Middle frontal gyrus (tissue), 1 donor: ENCODE data around the gene GLRX3.
"Not testable (repeated sequence)": the region's sequence is repeated elsewhere in the genome, so short reads cannot be mapped to it uniquely, and the experiment has no call there.

Source experiments
- DNase-seq: peaks from one replicate; pipeline ENCODE4 v3.0.0-alpha.2; 2015; ENCODE audit warnings: low spot score; ENCODE audit errors: extremely low spot score

The GLRX3 gene

DNA sequence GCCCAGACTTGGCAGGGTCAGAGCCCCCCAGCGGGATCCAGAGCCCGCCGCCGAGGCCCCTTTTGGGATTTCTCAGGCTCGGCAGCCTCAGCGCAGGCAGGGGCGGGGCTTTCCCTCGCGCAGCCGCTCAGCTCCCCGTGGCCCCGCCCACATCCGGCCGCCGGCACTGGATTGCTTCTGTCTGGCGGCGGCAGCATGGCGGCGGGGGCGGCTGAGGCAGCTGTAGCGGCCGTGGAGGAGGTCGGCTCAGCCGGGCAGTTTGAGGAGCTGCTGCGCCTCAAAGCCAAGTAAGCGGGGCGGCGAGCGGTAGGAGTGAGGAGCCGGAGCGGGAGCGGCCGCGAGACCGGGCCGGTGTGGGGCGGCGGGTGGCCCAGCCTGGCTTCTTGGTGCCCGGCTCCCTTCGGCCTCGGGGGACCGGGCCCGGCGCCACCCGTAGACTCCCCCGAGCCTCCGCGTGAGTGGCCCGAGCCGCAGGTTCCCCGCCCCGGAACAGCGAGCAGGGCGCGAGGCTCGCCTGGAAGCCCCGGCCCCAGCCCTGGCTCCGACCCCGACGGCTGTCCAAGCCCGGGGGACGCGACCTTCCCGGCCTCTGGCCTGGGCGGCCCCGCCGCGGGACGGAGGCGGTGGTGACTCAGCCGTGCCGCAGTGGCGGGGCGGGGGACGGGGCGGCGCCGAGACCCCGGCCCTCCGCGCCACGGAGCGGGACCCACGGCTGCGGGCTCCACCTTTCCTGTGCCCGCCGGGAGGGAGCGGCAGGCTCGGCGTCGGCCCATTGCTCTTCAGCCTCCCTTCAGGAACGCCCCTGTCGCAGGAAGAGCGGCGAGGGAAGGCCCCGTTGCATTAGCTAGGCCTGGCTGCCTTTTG, at the start of gene GLRX3:
TSS of gene GLRX3 (plus strand) at position 166 of the 864 bp plus-strand sequence. CDS start at position 196, 30 bp downstream.
- peak; percentile 81 for DNase-seq

DNA sequence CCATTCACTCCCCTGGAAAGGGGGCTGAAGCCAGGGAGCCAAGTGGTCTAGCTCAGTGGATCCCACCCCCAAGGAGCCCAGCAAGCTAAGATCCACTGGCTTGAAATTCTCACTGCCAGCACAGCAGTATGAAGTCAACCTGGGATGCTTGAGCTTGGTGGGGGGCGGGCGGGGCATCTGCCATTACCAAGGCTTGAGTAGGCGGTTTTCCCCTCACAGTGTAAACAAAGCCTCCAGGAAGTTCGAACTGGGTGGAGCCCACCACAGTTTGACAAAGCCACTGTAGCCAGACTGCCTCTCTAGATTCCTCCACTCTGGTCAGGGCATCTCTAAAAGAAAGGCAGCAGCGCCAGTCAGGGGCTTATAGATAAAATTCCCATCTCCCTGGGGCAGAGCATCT, 45.6 kb upstream of the GLRX3 start:
- not testable (repeated sequence) for DNase-seq

- no peak for DNase-seq
Observed at GRCh38 chr10:130099344-130099743, 36.8 kb upstream of the GLRX3 start.

DNA sequence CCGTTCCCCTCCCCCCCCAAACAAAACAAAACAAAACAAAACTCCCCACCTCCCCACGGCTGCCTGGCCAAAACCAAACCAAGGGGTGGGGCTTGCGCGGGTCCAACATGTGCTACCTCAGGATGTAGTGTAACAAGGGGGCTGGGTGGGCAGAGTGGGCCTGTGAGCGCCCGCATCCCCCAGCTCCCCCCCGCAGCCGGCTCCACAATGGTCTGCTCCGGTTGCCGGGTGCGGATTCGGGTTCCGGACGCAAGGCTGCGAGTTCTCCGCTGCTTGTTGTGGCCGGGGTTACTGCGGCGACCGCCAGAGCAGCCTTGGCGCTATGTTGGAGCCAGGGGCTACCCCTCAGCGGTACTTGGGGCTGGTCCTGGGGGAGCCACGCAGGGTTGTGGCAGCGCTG, 30.5 kb upstream of the GLRX3 start:
- DNase-seq, result no peak

DNA sequence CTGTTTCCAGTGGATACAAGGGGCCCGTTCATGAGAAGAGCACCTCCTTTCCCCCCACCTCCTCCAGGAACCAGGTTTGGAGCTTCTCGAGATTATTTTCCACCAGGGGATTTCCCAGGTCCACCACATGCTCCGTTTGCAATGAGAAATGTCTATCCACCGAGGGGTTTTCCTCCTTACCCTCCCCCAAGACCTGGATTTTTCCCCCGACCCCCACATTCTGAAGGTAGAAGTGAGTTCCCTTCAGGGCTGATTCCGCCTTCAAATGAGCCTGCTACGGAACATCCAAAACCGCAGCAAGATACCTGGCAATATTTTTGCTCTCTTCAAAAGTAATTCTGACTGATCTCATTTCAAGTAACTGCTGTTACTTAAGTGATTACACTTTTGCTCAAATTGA, 28.0 kb upstream of the GLRX3 start:
- DNase-seq, result not testable (repeated sequence)

DNA sequence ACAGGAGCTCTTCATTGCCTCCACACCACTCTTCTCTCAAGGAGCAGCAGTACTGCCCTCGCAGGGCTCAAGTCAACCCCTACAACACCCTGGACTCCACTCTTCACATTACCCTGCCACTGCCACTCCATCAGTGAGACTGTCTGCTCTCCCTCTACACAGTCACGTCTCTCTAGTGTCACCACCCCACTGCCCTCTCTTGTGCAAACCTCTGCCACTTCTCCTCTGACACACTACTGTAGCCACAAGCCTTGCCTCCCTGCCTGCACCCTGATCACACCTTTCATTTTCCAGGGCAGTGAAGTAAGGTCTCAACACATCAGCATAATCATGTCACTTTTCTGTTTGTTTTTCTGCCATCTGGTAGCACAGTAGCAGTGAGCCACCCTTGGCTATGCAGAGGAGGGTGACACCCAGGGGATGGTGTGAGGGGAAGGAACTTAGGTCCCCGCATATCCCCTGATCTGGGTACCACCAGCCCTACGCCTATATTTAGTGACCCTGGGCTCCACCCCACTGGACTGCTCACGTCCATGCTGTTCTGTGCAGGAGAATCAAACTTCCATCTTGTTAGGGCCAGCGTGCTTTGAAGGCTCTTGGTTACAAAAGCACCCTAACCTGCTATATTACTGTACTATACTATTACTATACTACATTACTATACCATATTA, 27.1 kb upstream of the GLRX3 start:
- DNase-seq, result no peak

DNA sequence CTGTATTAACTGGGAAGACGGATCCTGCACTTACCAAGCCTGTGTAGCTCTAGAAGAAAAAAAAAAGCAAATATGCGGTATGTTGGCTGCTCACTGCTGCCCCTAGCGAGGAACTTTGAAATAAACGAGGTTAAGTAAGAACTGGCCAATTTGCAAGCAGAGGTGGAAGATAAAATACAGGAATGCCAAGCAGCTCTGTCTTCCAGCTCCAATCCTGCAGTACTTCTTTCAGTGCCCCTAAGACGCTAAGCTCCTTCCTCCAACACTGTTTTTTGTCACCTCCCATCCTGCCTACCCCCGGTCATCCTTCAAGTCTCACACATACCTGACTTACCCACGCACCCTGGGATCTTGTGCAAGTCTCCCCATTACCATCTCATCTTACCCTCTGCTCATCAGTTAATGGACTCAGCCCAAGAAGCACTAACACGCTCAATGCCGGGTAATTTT, 26.4 kb upstream of the GLRX3 start:
- DNase-seq, result peak; percentile 79

- DNase-seq, result peak; percentile 94
Observed at GRCh38 chr10:130110246-130111112, 25.7 kb upstream of the GLRX3 start, which contains the start of gene C10orf143. C10orf143 (minus strand) TSS chr10:130110830; CDS start chr10:130110772, 58 bp downstream.

DNA sequence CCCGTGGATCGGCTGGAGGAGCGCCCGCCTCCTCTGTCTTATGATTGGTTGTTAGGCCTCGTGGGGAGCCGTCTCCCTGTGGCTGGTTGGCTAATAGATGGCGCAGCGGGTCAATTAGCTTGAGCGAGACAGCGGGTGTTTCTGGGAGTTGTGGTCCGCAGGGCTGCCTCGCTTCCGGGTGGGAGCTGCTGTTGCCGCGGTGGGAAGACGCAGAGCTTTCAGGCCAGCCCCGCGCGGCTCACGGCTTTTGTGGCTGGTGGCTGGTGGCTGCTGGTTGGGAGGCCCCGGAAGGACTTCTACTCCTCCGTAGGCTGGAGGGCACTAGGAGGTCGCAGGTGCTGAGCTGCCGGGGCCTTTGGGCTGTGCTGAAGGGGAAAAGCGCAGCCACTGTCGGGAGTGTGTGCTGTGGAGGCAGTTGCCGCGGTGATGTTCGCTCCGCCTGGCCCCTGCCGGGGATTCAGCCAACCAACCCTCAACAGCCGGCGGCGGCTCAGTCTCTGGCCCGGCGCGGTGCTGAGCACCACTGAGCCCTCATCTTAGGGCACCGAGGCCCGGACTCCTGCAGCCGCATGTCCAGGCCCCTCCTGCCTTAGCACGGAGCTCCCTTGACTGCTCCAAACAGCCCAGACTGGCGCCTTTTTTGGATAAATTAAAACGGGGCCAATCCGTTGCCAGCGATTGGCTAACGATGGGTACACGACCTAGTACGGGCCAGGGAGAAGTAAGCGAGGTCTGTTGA, 24.9 kb upstream of the GLRX3 start:
- peak; percentile 94 for DNase-seq

- no peak for DNase-seq
Observed at GRCh38 chr10:130111852-130112180, 24.4 kb upstream of the GLRX3 start.

- DNase-seq, result no peak
Observed at GRCh38 chr10:130112821-130113220, 23.4 kb upstream of the GLRX3 start.

GRCh38 chr10:130116942-130117341, 19.2 kb upstream of the GLRX3 start:
- not testable (repeated sequence) for DNase-seq

DNA sequence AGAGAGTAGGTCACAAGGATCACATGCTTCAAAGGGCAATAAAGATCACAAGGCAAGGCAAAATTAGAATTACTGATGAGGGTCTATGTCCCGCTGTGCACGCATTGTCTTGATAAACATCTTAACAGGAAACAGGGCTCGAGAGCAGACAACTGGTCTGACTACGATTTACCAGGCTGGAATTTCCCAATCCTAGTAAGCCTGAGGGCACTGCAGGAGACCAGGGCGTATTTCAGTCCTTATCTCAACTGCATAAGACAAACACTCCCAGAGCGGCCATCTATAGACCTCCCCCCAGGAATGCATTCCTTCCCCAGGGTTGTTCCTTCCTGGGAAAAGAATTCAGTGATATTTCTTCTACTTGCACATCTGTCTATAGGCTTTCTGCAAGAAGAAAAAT, 18.7 kb upstream of the GLRX3 start:
- not testable (repeated sequence) for DNase-seq

GRCh38 chr10:130121486-130122079, 14.6 kb upstream of the GLRX3 start:
- DNase-seq, result no peak

DNA sequence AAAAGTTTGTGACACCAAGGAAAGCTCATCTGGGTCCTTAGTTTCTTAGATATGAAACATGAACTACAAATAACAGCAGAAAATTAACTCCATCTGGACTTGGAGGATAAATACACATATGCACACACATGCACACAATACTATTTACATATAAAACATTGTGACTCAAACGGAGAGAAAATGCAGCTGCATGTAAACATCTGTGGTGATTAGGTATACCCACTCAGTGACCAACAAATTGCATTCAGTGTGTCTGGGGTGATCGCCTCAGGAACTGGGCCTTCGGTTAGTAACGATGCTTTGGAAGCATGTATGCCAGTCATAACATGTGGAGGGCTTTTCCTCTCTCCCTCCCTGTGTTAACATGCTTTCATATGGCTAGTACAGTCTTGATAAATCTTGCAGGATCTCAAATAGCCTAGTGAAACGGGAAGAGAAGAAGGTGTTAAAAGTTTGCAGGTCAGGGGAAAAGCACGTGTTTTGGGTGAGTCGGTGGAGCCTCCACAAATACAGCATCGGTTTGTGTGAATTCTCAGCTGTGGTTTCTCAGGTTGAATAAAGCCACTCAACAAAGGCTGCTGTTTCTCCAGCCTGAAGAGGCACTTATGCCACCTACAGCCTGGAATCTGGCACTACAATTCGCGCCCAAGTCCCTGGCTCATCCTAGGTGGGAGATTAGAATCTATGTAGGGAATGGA, 8.7 kb upstream of the GLRX3 start:
- peak; percentile 70 for DNase-seq

- DNase-seq, result no peak
Observed at GRCh38 chr10:130128062-130128781, 8.0 kb upstream of the GLRX3 start.

GRCh38 chr10:130128922-130129321, 7.3 kb upstream of the GLRX3 start:
- no peak for DNase-seq

DNA sequence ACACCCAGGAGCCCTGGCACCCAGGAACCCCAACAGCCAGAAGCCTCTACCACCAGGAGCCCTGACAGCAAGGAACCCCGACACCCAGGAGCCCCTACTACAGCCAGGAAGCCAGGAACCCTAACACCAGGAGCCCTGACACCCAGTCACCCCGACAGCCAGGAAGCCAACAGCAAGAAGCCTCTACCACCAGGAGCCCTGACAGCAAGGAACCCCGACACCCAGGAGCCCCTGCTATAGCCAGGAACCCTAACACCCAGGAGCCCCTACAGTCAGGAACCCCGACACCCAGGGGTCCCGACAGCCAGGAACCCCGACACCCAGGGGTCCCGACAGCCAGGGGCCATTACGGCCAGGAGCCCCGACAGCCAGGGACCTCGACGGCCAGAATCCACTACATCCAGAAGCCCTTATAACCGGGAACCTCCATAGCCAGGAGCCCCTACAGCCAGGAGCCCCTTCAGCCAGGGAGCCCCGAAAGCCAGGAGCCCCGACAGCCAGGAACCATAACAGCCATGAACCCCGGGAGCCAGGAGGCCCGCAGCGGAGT, 440 bp upstream of the GLRX3 start:
- DNase-seq, result no peak

GRCh38 chr10:130137090-130137448, 878 bp downstream of the GLRX3 start:
- no peak for DNase-seq
